ENCODE measurements around the gene TTC28. TPM values are rescaled to one million over a fixed set of nuclear protein-coding genes. Genes with fewer than 3 reads are reported as not detected.

TTC28 gene
- polyA plus RNA-seq, 6 donors from 2014 or later, result 2.2 to 5.0 (median 2.9) TPM

DNA sequence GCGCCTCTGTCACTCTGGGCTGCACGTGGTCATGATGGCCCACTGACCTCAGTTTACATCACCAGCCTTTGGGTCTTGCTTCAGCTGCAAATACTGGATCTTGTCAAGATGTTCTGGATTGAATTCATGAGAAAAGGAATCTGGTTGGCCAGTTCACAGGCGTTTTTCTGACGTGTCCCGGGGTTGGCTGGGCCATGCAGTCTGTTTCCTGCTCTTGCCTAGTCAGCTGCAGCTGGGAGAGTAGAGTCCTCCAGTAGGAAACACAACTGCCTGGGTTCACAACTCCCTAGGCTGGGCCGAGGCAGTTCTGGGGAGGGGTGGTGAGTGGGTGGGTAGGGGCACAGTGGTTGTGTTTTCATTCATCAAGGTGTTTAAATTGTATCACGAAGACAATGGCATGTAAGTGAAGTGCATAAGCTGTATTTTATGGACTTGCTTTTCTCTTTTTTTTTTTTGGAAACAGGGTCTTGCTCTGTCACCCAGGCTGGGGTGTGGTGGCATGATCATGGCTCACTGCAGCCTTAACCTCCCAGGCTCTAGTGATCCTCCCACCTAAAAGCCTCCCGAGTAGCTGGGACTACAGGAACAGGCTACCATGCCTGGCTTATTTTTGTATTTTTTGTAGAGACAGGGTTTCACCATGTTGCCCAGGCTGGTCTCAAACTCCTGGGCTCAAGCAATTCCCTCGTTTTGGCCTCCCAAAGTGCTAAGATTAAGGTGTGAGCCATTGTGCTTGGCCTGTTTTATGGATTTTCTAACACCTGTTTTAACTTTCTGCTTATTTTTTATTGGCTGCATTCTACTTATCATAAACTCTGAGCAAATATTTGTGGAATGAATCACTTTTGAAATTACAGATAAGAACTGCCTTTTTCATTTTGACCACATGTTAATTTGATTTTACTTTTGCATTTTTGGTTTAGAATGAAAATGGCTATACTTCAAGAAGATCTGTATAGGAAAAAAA is 706.6 kb downstream of the TTC28 start:
- peaks cover 0 to 13% (median 4%) of the 10 kb centered on the region in 7 donors for H3K9me3 Mint-ChIP-seq
- peak overlapping the region in 1 of 8 donors; percentile 2 for H3K4me3 Mint-ChIP-seq
- no peaks in the 10 kb centered on the region for H3K27me3 Mint-ChIP-seq
- H3K36me3 Mint-ChIP-seq, result peaks cover 10 to 26% of the 10 kb centered on the region in 2 donors
- ATAC-seq (ENCODE audit: low read depth in 2 of 2) (no peak), DNase-seq (no peak)
- no peaks in the 10 kb centered on the region for H3K4me1 Mint-ChIP-seq
- H3K27ac Mint-ChIP-seq, result no peak overlapping the region

DNA sequence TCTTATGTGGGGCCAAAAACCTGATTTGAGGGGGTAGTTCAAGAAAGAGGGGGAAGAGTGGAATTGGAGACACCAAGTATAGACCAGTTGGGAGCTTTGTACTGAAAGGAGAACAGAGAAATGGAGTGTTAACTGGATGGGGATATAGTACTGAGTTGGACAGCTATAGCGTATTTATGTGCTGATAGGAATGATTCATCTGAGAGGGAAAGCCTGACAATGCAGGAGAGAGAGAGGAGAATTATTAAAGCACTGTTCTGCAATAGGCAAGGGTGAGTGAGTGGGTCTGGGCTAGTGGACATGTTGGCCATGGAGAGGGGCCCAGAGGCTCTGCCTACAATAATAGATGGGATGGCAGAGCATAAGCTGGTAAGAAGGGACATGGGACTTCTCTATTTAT is 707.7 kb downstream of the TTC28 start:
- DNase-seq, result no peak
- no peaks in the 10 kb centered on the region for H3K27me3 Mint-ChIP-seq
- peaks cover 10 to 24% of the 10 kb centered on the region in 2 donors for H3K36me3 Mint-ChIP-seq
- H3K4me3 Mint-ChIP-seq, result no peak overlapping the region
- H3K9me3 Mint-ChIP-seq, result peaks cover 0 to 13% (median 4%) of the 10 kb centered on the region in 7 donors
- H3K27ac Mint-ChIP-seq, result peak overlapping the region in 1 of 6 donors; percentile 40
- no peaks in the 10 kb centered on the region for H3K4me1 Mint-ChIP-seq
- ATAC-seq (ENCODE audit: low read depth in 2 of 2), result no peak

DNA sequence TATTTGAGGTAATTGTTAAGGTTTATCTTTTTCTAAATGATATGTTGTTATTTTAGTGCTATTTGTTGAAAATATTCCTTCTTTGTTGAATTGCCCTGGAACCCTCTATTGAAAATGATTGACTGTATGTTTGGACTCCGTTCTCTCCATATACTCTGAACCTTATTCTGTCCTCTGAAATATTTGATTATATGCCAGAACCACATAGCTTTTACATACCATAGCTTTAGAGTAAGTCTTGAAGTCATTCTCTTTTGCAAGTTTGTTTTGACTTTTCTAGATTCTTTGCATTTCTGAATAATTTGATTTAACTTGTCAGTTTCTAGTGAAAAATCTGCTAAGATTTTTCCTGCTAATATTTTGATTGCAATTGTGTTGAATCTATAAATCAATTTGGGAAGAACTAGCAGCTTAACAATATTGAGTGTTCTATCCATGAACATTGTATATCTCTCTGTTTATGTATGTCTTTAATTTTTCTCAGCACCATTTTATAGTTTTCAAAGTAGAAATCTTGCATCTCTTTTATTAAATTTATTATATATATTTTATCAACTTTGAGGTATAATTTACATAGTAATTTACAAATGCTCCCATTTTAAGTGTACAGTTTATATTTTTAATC is 708.9 kb downstream of the TTC28 start:
- H3K36me3 Mint-ChIP-seq, result peaks cover 10 to 24% of the 10 kb centered on the region in 2 donors
- H3K4me1 Mint-ChIP-seq, result no peaks in the 10 kb centered on the region
- ATAC-seq (ENCODE audit: low read depth in 2 of 2) (no peak), DNase-seq (no peak)
- H3K27ac Mint-ChIP-seq, result no peak overlapping the region
- no peak overlapping the region for H3K4me3 Mint-ChIP-seq
- H3K9me3 Mint-ChIP-seq, result peaks cover 0 to 13% (median 4%) of the 10 kb centered on the region in 7 donors
- H3K27me3 Mint-ChIP-seq, result no peaks in the 10 kb centered on the region

DNA sequence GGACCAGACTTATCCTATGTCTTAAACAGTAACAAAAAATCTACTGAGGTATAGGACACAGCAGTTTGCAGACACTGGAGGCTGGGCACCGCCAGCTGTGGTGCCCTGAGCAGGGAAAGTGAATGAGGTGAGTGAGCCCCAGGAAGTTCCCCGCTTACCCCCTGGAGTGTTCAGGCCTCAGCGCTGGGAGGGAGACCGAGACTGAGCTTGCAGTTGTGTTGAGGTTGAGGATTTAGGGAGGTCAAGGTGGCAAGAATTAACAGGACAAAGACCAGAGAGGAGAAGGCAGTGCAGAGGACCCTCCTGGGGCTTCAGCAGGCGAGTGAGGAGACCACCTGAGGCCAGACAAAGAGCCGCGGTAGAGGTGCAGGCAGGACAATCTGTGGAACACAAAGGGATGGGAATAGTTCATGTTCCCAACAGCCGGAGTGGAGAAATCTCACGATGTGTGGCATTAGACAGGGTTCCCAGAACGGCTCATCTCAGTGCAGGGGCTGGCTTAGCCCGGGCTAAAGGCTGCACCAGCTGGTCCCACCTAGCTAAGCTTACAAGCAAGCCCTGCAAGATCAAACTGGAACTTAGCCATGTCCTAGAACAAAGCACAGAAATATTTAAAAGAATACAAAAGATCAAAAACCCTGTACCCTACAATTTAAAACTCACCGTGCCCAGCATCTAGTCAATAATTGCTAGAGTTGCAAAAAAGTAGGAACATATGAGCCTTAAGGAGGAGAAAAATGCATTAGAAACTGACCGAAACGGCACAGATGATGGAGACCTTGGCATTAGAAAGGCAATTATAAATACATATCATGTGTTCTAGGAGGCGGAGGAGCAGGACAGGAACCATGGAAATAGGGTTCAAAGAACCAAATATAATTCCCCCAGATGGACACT is 713.2 kb downstream of the TTC28 start:
- H3K27me3 Mint-ChIP-seq, result no peaks in the 10 kb centered on the region
- H3K4me3 Mint-ChIP-seq, result peak overlapping the region in 1 of 8 donors; percentile 41
- no peak overlapping the region for H3K27ac Mint-ChIP-seq
- H3K36me3 Mint-ChIP-seq, result peaks cover under 1 to 24% of the 10 kb centered on the region in 2 donors
- peaks cover 0 to 13% (median 0%) of the 10 kb centered on the region in 7 donors for H3K9me3 Mint-ChIP-seq
- ATAC-seq (ENCODE audit: low read depth in 2 of 2), result no peak
- H3K4me1 Mint-ChIP-seq, result no peaks in the 10 kb centered on the region
- DNase-seq, result no peak

DNA sequence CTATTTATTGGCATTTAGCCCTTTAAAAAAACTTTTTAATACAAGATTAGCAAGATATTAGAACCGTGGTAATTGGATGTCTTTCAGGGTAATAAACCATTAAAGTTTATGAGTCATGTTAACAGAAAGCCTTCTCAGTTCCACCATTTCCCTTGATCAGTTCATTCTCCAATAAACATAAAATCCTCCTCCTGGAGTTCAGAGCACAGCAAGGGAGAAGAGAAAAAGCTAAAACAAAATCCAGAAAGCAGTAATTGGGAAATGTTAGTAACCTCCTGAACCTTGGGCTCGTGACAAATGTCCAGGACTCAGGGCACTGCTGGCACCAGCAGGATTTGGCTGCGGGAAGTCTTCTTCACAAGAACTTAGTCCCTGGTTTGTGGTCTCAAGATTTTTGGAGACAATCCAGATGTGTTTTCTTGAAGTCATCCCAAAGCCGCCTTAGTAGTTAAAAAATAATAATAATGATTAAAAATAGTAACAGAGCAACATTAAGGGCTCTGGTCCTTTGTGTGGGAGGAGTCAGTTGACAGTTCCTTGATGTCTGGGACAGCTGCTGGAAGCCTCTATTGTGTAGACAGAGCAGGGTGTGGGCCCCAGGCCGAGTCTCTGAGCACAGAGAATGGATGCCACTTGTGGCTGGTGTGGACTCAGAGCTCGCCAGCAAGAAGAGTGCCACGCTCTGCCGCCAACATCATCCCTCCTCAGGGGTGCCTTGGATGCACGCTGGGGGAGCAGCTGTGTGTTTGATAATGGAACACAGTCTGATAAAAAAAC is 717.2 kb downstream of the TTC28 start:
- Mint-ChIP-seq H3K4me3 (peak overlapping the region in 1 of 8 donors; percentile 64), H3K4me1 (no peaks in the 10 kb centered on the region), H3K9me3 (no peaks in the 10 kb centered on the region), H3K27ac (peak overlapping the region in 1 of 6 donors; percentile 15), H3K27me3 (no peaks in the 10 kb centered on the region), H3K36me3 (no peaks in the 10 kb centered on the region)
- DNase-seq (no peak), ATAC-seq (ENCODE audit: low read depth in 2 of 2) (no peak)

DNA sequence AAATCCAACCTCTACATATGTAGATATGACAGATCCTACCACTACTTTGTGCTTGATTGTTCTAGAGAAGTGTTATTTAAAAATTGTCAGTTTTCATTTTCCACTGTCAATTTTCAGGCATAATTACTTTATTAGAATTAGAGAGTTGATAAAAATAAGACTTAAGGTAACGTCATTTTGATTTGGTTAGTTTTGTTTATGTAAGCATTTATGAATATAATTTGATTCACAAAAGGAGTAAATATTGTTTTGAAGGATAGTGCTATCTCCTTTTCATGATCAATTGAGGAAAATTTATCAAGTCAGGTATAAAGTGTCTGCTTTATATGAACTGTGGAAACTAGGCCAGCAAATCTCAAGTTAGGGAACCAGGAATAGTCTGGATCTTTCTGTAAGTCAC is 718.0 kb downstream of the TTC28 start:
- ATAC-seq (ENCODE audit: low read depth in 2 of 2) (no peak), DNase-seq (no peak)
- peak overlapping the region in 1 of 6 donors; percentile 15 for H3K27ac Mint-ChIP-seq
- H3K9me3 Mint-ChIP-seq, result no peaks in the 10 kb centered on the region
- H3K4me3 Mint-ChIP-seq, result no peak overlapping the region
- no peaks in the 10 kb centered on the region for H3K36me3 Mint-ChIP-seq
- no peaks in the 10 kb centered on the region for H3K4me1 Mint-ChIP-seq
- no peaks in the 10 kb centered on the region for H3K27me3 Mint-ChIP-seq

DNA sequence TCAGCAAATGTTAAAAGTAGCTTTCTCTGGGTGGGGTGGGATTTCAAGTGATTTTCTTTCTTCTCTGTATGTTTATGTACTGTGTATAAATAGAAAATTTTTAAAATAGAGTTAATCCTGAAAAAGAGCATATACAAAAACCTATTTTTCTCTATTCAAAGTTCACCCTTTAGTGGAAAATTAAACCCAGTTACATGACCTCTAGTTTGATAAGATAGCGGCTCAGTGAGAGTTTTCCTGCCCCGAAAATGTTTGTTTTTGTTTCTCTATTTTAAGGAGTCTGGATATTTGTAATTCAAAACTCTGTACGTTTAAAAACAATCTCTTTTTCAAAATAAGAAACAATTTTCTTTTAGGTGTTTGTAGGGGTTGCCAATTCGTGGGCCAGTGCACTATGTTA is 718.5 kb downstream of the TTC28 start:
- no peak overlapping the region for H3K27ac Mint-ChIP-seq
- H3K9me3 Mint-ChIP-seq, result no peaks in the 10 kb centered on the region
- DNase-seq, result no peak
- no peak for ATAC-seq (ENCODE audit: low read depth in 2 of 2)
- no peaks in the 10 kb centered on the region for H3K27me3 Mint-ChIP-seq
- no peaks in the 10 kb centered on the region for H3K4me1 Mint-ChIP-seq
- no peak overlapping the region for H3K4me3 Mint-ChIP-seq
- H3K36me3 Mint-ChIP-seq, result no peaks in the 10 kb centered on the region

DNA sequence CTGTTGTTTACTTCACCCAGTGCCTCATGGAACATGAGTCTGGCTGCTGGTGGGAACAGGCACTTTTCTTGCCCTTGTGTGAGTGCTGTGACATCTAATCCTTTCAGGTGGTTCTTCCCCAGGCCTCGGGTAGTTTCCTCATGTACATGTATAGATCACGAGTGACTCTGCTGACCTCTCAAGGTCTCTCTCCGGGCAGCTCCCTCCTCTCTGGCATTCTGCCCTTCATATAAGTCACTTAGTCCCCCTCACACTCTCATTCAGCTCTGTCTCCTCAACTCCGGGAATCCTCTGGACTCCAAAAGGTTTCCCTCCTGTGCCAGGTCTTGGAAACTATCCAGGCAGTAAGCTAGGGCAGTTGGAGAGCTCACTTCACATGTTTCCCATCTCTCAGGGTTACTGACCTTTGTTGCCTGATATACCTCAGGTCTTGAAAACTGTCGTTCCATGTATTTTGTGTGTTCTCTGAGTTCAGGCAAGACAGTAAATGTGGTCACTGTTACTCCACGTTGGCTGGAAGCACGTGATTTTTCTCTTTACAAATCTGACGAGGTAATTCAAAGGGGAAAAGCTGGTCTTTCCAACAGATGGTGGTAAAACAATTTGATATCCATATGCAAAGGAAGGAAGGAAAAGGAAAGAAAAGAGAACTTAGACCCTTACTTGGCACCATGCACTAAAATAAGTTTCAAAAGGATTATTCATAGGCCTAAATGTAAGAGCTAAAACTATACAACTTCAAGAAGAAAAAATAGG is 720.1 kb downstream of the TTC28 start:
- no peak for ATAC-seq (ENCODE audit: low read depth in 2 of 2)
- Mint-ChIP-seq H3K27ac (no peak overlapping the region), H3K9me3 (peaks cover 0 to 3% (median 0%) of the 10 kb centered on the region in 7 donors), H3K36me3 (no peaks in the 10 kb centered on the region), H3K27me3 (no peaks in the 10 kb centered on the region), H3K4me3 (no peak overlapping the region), H3K4me1 (no peaks in the 10 kb centered on the region)
- no peak for DNase-seq

DNA sequence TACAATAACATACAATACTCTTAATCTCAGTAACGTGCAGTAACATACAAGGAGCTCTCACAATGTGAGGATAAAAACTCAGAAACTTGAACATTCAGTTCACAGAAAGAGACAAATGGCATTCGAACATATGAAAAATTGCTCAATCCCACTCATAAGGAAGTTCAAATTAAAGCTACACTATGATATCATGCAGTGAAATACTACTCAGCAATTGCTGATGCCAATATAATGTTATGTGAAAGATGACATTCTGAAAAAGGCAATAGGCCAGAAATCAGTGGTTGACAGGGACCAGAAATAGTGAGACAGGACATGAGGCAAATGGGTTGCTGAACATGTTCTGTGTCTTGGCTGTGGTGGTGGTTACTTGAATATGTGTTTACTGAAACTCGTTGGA is 726.9 kb downstream of the TTC28 start:
- Mint-ChIP-seq H3K27me3 (no peaks in the 10 kb centered on the region), H3K36me3 (peaks cover 0 to 3% of the 10 kb centered on the region in 2 donors), H3K27ac (no peak overlapping the region), H3K4me1 (no peaks in the 10 kb centered on the region), H3K4me3 (no peak overlapping the region), H3K9me3 (peaks cover 0 to 3% (median 0%) of the 10 kb centered on the region in 7 donors)
- DNase-seq (no peak), ATAC-seq (ENCODE audit: low read depth in 2 of 2) (no peak)

DNA sequence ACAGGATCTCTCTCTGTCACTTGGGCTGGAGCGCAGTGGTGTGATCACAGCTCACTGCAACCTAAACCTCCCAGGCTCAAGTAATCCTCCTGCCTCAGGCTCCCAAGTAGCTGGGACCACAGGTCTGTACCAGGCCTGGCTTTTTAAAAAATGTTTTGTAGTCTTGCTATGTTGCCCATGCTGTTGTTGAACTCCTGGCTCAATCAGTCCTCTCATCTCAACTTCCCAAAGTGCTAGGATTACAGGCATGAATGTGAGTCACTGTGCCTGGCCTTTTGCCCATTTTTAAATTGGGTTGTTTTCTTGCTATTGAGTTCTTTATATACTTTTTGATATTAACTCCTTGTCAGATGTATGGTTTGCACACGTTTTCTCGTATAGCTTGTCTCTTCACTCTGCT is 727.5 kb downstream of the TTC28 start:
- no peak overlapping the region for H3K27ac Mint-ChIP-seq
- no peaks in the 10 kb centered on the region for H3K4me1 Mint-ChIP-seq
- H3K36me3 Mint-ChIP-seq, result peaks cover 6 to 9% of the 10 kb centered on the region in 2 donors
- H3K9me3 Mint-ChIP-seq, result peaks cover 0 to 3% (median 0%) of the 10 kb centered on the region in 7 donors
- no peak overlapping the region for H3K4me3 Mint-ChIP-seq
- no peaks in the 10 kb centered on the region for H3K27me3 Mint-ChIP-seq
- no peak for DNase-seq
- ATAC-seq (ENCODE audit: low read depth in 2 of 2), result no peak

DNA sequence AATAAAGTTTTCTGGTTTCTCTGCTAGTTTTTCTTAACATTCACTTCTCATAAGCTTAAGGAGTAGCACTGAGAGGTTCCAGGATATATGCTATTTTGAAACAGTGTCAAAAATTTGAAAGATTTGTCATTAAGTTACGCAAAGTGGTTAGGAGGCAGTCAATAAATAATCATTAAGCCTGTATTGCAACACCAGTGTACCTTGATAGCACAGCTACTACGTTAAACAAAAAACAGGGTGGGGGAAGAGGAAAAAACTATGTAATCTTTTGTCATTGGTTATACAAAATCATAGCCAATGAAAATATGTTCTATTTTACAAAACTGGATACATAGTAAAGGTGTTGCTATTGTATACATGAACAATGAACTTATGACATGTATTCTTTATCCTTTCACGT is 730.2 kb downstream of the TTC28 start:
- Mint-ChIP-seq H3K9me3 (no peaks in the 10 kb centered on the region), H3K27me3 (no peaks in the 10 kb centered on the region), H3K36me3 (peaks cover 10 to 11% of the 10 kb centered on the region in 2 donors), H3K4me1 (no peaks in the 10 kb centered on the region), H3K27ac (no peak overlapping the region), H3K4me3 (no peak overlapping the region)
- ATAC-seq (ENCODE audit: low read depth in 2 of 2) (no peak), DNase-seq (no peak)

DNA sequence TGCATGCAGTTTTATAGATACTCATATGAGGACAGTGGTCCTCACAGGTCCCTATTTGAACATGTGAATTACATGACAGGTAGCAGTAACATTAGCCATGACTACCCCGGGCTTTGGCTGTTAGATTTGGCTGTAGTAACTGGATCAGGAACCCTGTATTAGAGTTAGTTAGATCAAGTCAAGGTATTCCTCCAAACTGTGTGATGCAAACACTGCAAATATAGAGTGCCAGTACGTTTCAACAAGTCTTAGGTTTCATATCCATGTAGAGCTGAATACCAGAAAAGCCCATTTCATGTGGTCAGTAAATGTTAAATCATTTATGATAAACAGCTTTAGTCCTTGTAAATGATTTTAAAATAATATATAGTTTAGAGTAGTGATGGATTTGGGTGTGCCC is 731.1 kb downstream of the TTC28 start:
- Mint-ChIP-seq H3K36me3 (peaks cover 11 to 13% of the 10 kb centered on the region in 2 donors), H3K27ac (peak overlapping the region in 1 of 6 donors; percentile 71), H3K4me1 (no peaks in the 10 kb centered on the region), H3K27me3 (no peaks in the 10 kb centered on the region), H3K4me3 (no peak overlapping the region), H3K9me3 (no peaks in the 10 kb centered on the region)
- DNase-seq (no peak), ATAC-seq (ENCODE audit: low read depth in 2 of 2) (no peak)
